Lower leg skin (tissue), 4 donors: ENCODE results near the gene ABCC1. TPM values are rescaled to one million over a fixed set of nuclear protein-coding genes. Genes with fewer than 3 reads are reported as not detected.
"Not testable (repeated sequence)": the region's sequence is repeated elsewhere in the genome, so short reads cannot be mapped to it uniquely, and the experiment has no call there.

Source experiments
- DNase-seq, 2 donors: peaks; one replicate each; pipeline ENCODE4 v3.0.0-alpha.2; 2019; ENCODE audit warnings: low spot score in 2 of 2
- H3K4me3 ChIP-seq: fragments of 200-600 bp; sonication (generic); 2 replicates; pipeline ENCODE4 v1.5.1; 2017; ENCODE audit warnings: mild to moderate bottlenecking, low read depth; ENCODE audit not compliant: poor library complexity, severe bottlenecking
- CTCF ChIP-seq, 3 donors: fragments of 450-650 bp; IDR thresholded peaks; one replicate each; pipeline ENCODE4 v1.5.1; 2016; ENCODE audit warnings: antibody characterized with exemption in 3 of 3, mild to moderate bottlenecking in 3 of 3, moderate library complexity in 2 of 3
- POLR2A ChIP-seq, 2 donors: fragments of 450-650 bp; IDR thresholded peaks; one replicate each; pipeline ENCODE4 v1.6.1; 2016 to 2017; ENCODE audit warnings: antibody characterized with exemption in 2 of 2, mild to moderate bottlenecking in 1 of 2, moderate library complexity in 1 of 2
- WGBS, 2 donors: methylation state at CpG; one replicate each; pipeline ENCODE4 v1.1.5; 2018; 5-methylcytosine and 5-hydroxymethylcytosine counted together
- intact Hi-C: fragments of 100-400 bp; cut with DNase I; formaldehyde crosslinking; loops from one replicate; pipeline ENCODE4 v1.15.0; 2023; ENCODE audit warnings: low total_unique reads
- total RNA-seq, 4 donors: library from RNA; depleted of rRNA; stranded (reverse); fragments of >200 nt; gene quantifications; one replicate each; pipeline ENCODE4 v1.1.0, GENCODE V29; 2016

ABCC1 gene
- total RNA-seq, 4 donors from 2014 or later, result 16.4 to 25.3 (median 21.8) TPM

GRCh38 chr16:15953929-15954813 lies 4.8 kb downstream of the ABCC1 start:
- H3K4me3 ChIP-seq, result no peak overlapping the region
- intact Hi-C loops, result loop anchor here (2.0 kb wide), 1 partner anchor 13 kb away; no protein-coding TSS in a partner anchor
- WGBS, 2 donors, result 77 to 84% methylated on average over 17 of the region's 17 CpGs
- TF ChIP-seq CTCF (IDR thresholded peaks at IDR 0.05) (no peak), POLR2A (IDR thresholded peaks at IDR 0.05) (no peak)
- no peak for DNase-seq

DNA sequence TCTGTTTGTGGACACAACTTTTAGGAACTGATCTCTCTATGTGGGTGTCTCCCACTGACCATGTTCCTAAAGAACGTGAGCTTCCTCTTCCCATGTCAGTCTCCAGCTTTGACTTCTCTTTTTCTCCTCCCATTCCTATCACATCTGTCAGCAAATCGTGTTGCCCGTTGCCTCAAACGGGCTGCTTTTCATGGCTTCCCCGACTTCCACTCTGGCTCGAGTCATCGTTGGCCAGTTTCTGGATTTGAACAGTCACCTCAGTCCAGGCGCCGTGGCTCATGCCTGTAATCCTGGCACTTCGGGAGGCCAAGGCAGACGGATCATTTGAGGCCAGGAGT lies 5.4 kb downstream of the ABCC1 start:
- DNase-seq, result no peak
- 69 to 70% methylated on average over 11 of the region's 11 CpGs for WGBS, 2 donors
- no peak overlapping the region for H3K4me3 ChIP-seq
- TF ChIP-seq CTCF (IDR thresholded peaks at IDR 0.05) (no peak), POLR2A (IDR thresholded peaks at IDR 0.05) (no peak)
- intact Hi-C loops, result no loop called here

DNA sequence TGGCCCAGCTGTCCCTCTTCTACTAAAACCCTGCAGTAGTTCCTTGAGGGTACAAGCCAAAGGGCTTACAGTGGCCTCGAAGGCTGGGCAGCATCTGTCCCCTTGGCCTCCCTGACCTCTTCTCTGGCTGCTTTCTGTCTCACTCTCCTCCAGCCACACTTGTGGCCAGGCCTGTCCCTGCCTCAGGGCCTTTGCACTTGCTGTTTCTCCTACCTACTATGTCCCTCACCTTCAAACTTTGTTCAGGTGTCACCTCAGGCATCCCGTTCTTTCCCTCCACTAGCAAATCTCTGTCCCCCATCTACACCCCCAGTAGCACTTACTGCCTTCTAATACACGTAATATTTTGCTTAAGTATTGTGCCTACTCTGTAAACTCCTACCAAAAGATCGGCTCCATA lies 6.0 kb downstream of the ABCC1 start:
- intact Hi-C loops, result no loop called here

DNA sequence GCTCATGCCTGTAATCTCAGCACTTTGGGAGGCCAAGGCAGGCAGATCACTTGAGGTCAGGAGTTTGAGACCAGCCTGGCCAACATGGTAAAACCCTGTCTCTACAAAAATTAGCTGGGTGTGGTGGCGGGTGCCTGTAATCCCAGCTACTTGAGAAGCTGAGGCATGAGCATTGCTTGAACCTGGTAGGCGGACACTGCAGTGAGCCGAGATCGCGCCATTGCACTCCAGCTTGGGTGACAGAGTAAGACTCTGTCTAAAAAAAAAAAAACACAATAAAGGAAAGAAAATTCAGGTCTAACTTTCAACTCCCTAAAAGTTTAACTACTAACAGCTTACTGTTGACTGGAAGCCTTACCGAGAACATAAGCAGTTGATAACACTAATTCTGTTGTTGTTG lies 6.7 kb downstream of the ABCC1 start:
- H3K4me3 ChIP-seq, DNase-seq, intact Hi-C loops: not testable (repeated sequence)
- WGBS, 2 donors, result 94 to 96% methylated on average over 6 of the region's 6 CpGs

More for the DNA sequence above, 6.0 kb downstream of the ABCC1 start:
- TF ChIP-seq CTCF (IDR thresholded peaks at IDR 0.05) (no peak), POLR2A (IDR thresholded peaks at IDR 0.05) (no peak)
- no peak overlapping the region for H3K4me3 ChIP-seq
- DNase-seq, result no peak
- 96 to 99% methylated on average over 4 of the region's 4 CpGs for WGBS, 2 donors

DNA sequence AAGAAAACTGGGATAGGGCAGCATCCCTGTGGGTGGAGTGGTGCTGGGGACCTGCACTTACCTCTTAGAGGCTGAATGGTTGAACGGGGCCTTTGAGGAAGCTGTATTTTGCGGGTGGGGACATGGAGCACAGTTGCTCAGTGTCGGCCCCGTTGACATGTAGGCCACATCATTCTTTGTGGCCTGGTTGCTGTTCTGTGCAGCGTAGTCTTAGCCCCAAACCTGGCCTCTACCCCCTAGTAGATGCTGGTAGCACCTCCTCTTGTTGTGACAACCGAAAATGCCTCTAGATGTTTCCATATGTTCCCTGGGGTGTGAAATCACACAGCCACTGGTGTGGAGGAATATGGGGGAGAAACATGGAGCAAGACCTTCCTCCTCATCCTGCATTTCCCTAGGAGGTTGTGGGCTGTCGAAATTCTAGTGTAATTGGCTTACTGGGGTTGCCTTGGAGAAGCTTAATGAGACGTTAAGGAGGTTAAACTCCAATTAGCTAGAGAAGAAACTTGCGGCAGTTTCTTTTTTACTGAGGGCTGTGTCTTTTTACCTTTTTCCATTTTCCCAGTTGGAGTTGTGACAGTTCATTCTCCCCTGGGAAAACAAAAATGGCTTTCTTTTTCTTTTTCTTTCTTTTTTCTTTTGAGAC lies 9.4 kb downstream of the ABCC1 start:
- TF ChIP-seq CTCF (IDR thresholded peaks at IDR 0.05), result no peak
- TF ChIP-seq POLR2A (IDR thresholded peaks at IDR 0.05), result no peak
- intact Hi-C loops, result no loop called here
- DNase-seq, result no peak
- H3K4me3 ChIP-seq, result no peak overlapping the region
- 80 to 85% methylated on average over 9 of the region's 9 CpGs for WGBS, 2 donors

- WGBS, 2 donors, result 84 to 86% methylated on average over 12 of the region's 12 CpGs
- TF ChIP-seq POLR2A (IDR thresholded peaks at IDR 0.05) (no peak), CTCF (IDR thresholded peaks at IDR 0.05) (no peak)
These were observed 10.9 kb downstream of the ABCC1 start for GRCh38 chr16:15960124-15960971.

More at GRCh38 chr16:15960124-15960971, 10.9 kb downstream of the ABCC1 start:
- intact Hi-C loops, result no loop called here
- H3K4me3 ChIP-seq, result no peak overlapping the region
- no peak for DNase-seq
